ENCODE measurements around the gene OPRM1.
A peak's percentile ranks its signal among the peaks of the same experiment; 100 is the strongest.

The OPRM1 gene

GRCh38 chr6:154257067-154257466 is 218.0 kb downstream of the OPRM1 start:
- H3K9me3 ChIP-seq (replicated peaks in 1 of 11), result peaks cover 10 to 63% (median 49%) of the 10 kb centered on the region in 11 experiments
- H4K20me1 ChIP-seq, result no peaks in the 10 kb centered on the region; a peak in 1 of 22 replicates
- peak; percentile 76 to 97 (median 95); a peak in 20 of 22 replicates for TF ChIP-seq Cebpa-rat (IDR thresholded peaks at IDR 0.05)
- H3K4me1 ChIP-seq, result peaks cover 61 to 87% (median 78%) of the 10 kb centered on the region in 10 experiments
- peak overlapping the region; percentile 46 to 85 (median 78); a peak in 21 of 22 replicates for H3K9ac ChIP-seq
- H3K36me3 ChIP-seq, result peaks cover 0 to 67% (median 30%) of the 10 kb centered on the region in 11 experiments; a peak in 14 of 22 replicates
- peak overlapping the region; percentile 55 to 95 (median 81) for H3K4me2 ChIP-seq
- no peaks in the 10 kb centered on the region for H3K27me3 ChIP-seq
- H3K4me3 ChIP-seq, result peak overlapping the region in 4 of 10 experiments; percentile 2 to 37 (median 24); a peak in 5 of 20 replicates
- H3K27ac ChIP-seq, result peak overlapping the region; percentile 76 to 99 (median 96)

- H3K27ac ChIP-seq, result peak overlapping the region; percentile 76 to 99 (median 96)
- peak overlapping the region; percentile 46 to 85 (median 78); a peak in 21 of 22 replicates for H3K9ac ChIP-seq
- peaks cover 0 to 56% (median 30%) of the 10 kb centered on the region in 11 experiments; a peak in 14 of 22 replicates for H3K36me3 ChIP-seq
- peak overlapping the region; percentile 55 to 95 (median 81) for H3K4me2 ChIP-seq
- no peak for TF ChIP-seq Cebpa-rat (IDR thresholded peaks at IDR 0.05)
- H4K20me1 ChIP-seq, result no peaks in the 10 kb centered on the region; a peak in 1 of 22 replicates
- H3K9me3 ChIP-seq (replicated peaks in 1 of 11), result peaks cover 10 to 51% (median 38%) of the 10 kb centered on the region in 11 experiments
- peaks cover 69 to 87% (median 76%) of the 10 kb centered on the region in 10 experiments for H3K4me1 ChIP-seq
- H3K4me3 ChIP-seq, result peak overlapping the region in 5 of 10 experiments; percentile 4 to 37 (median 20); a peak in 6 of 20 replicates
- no peaks in the 10 kb centered on the region for H3K27me3 ChIP-seq
Measured at GRCh38 chr6:154258064-154258757, 219.2 kb downstream of the OPRM1 start.

GRCh38 chr6:154261688-154262397 is 222.8 kb downstream of the OPRM1 start:
- peaks cover 0 to 44% (median 28%) of the 10 kb centered on the region in 11 experiments; a peak in 20 of 22 replicates for H3K9me3 ChIP-seq (replicated peaks in 1 of 11)

GRCh38 chr6:154266560-154267099 is 227.6 kb downstream of the OPRM1 start:
- H3K4me1 ChIP-seq, result peaks cover 15 to 44% (median 35%) of the 10 kb centered on the region in 10 experiments
- H3K27me3 ChIP-seq, result no peaks in the 10 kb centered on the region
- TF ChIP-seq Cebpa-rat (IDR thresholded peaks at IDR 0.05), result no peak
- peaks cover 10 to 61% (median 40%) of the 10 kb centered on the region in 11 experiments; a peak in 21 of 22 replicates for H3K9me3 ChIP-seq (replicated peaks in 1 of 11)
- no peak overlapping the region for H3K9ac ChIP-seq
- no peak overlapping the region for H3K4me3 ChIP-seq
- H3K36me3 ChIP-seq, result peaks cover 0 to 78% (median 62%) of the 10 kb centered on the region in 11 experiments; a peak in 16 of 22 replicates
- no peak overlapping the region for H3K4me2 ChIP-seq
- peaks cover 0 to 24% (median 2%) of the 10 kb centered on the region in 11 experiments; a peak in 9 of 22 replicates for H4K20me1 ChIP-seq
- no peak overlapping the region for H3K27ac ChIP-seq

More at GRCh38 chr6:154261688-154262397, 222.8 kb downstream of the OPRM1 start:
- Histone ChIP-seq H3K4me2 (peak overlapping the region; percentile 51 to 95 (median 75)), H3K9ac (peak overlapping the region; percentile 22 to 69 (median 61); a peak in 19 of 22 replicates), H3K4me3 (peak overlapping the region in 1 of 10 experiments; percentile 8; a peak in 2 of 20 replicates), H3K4me1 (peaks cover 63 to 86% (median 80%) of the 10 kb centered on the region in 10 experiments), H3K27me3 (no peaks in the 10 kb centered on the region), H4K20me1 (no peaks in the 10 kb centered on the region; a peak in 1 of 22 replicates), H3K27ac (peak overlapping the region; percentile 50 to 99 (median 96); a peak in 21 of 22 replicates), H3K36me3 (peaks cover 0 to 56% (median 42%) of the 10 kb centered on the region in 11 experiments; a peak in 15 of 22 replicates)
- TF ChIP-seq Cebpa-rat (IDR thresholded peaks at IDR 0.05), result no peak

GRCh38 chr6:154267508-154268106 is 228.6 kb downstream of the OPRM1 start:
- Histone ChIP-seq H3K27ac (peak overlapping the region in 1 of 11 experiments; percentile 15; a peak in 1 of 22 replicates), H3K4me3 (peak overlapping the region in 2 of 10 experiments; percentile 20 to 35; a peak in 3 of 20 replicates), H3K4me1 (peaks cover 5 to 34% (median 25%) of the 10 kb centered on the region in 10 experiments), H3K27me3 (no peaks in the 10 kb centered on the region), H3K9ac (no peak overlapping the region), H4K20me1 (peaks cover 0 to 33% (median 8%) of the 10 kb centered on the region in 11 experiments; a peak in 10 of 22 replicates), H3K4me2 (no peak overlapping the region), H3K9me3 (replicated peaks in 1 of 11) (peaks cover 10 to 61% (median 40%) of the 10 kb centered on the region in 11 experiments; a peak in 21 of 22 replicates), H3K36me3 (peaks cover 0 to 85% (median 65%) of the 10 kb centered on the region in 11 experiments; a peak in 16 of 22 replicates)
- TF ChIP-seq Cebpa-rat (IDR thresholded peaks at IDR 0.05), result no peak

- no peaks in the 10 kb centered on the region for H3K27me3 ChIP-seq
- H3K36me3 ChIP-seq, result peaks cover 0 to 94% (median 65%) of the 10 kb centered on the region in 11 experiments; a peak in 16 of 22 replicates
- no peak overlapping the region for H3K4me2 ChIP-seq
- no peak overlapping the region for H3K4me3 ChIP-seq
- TF ChIP-seq Cebpa-rat (IDR thresholded peaks at IDR 0.05), result no peak
- no peak overlapping the region for H3K9ac ChIP-seq
- peaks cover 0 to 42% (median 8%) of the 10 kb centered on the region in 11 experiments; a peak in 10 of 22 replicates for H4K20me1 ChIP-seq
- peaks cover 10 to 61% (median 40%) of the 10 kb centered on the region in 11 experiments; a peak in 21 of 22 replicates for H3K9me3 ChIP-seq (replicated peaks in 1 of 11)
- peaks cover 0 to 28% (median 21%) of the 10 kb centered on the region in 10 experiments; a peak in 15 of 20 replicates for H3K4me1 ChIP-seq
- no peak overlapping the region for H3K27ac ChIP-seq
Measured at GRCh38 chr6:154268486-154268885, 229.4 kb downstream of the OPRM1 start.

GRCh38 chr6:154274168-154274567 is 235.1 kb downstream of the OPRM1 start:
- TF ChIP-seq Cebpa-rat (IDR thresholded peaks at IDR 0.05), result no peak

More at GRCh38 chr6:154274168-154274567, 235.1 kb downstream of the OPRM1 start:
- H3K27me3 ChIP-seq, result no peaks in the 10 kb centered on the region
- H3K9me3 ChIP-seq (replicated peaks in 1 of 11), result peaks cover 0 to 11% (median 6%) of the 10 kb centered on the region in 11 experiments; a peak in 14 of 22 replicates
- no peak overlapping the region for H3K4me3 ChIP-seq
- H3K27ac ChIP-seq, result peak overlapping the region in 1 of 11 experiments; percentile 8; a peak in 1 of 22 replicates
- peaks cover 0 to 67% (median 24%) of the 10 kb centered on the region in 11 experiments; a peak in 13 of 22 replicates for H3K36me3 ChIP-seq
- peaks cover 26 to 53% (median 37%) of the 10 kb centered on the region in 10 experiments for H3K4me1 ChIP-seq
- H3K4me2 ChIP-seq, result peak overlapping the region in 8 of 11 experiments; percentile 3 to 36 (median 24); a peak in 13 of 22 replicates
- no peak overlapping the region for H3K9ac ChIP-seq
- H4K20me1 ChIP-seq, result peaks cover 0 to 83% (median 14%) of the 10 kb centered on the region in 11 experiments; a peak in 12 of 22 replicates
